Loucy (cell line): ENCODE measurements around the gene FER.

Experiments used
- H2AFZ ChIP-seq: fragments of 200-600 bp; sonication (generic); 2 replicates; pipeline ENCODE4 v1.6.0; 2016; ENCODE audit warnings: antibody characterized with exemption, mild to moderate bottlenecking, low read length, moderate library complexity
- H3F3A ChIP-seq: fragments of 200-600 bp; 2 replicates; pipeline ENCODE4 v1.6.0; 2016; ENCODE audit warnings: antibody characterized with exemption, low read depth, mild to moderate bottlenecking
- H3K27me3 ChIP-seq: fragments of 200-600 bp; sonication (generic); 2 replicates; pipeline ENCODE4 v1.6.1; 2014; ENCODE audit warnings: low read length, mild to moderate bottlenecking; ENCODE audit not compliant: insufficient read depth, poor library complexity, severe bottlenecking
- H3K36me3 ChIP-seq: fragments of 200-600 bp; sonication (generic); 2 replicates; pipeline ENCODE4 v1.6.1; 2016; ENCODE audit warnings: low read length; ENCODE audit not compliant: insufficient read depth
- H3K4me1 ChIP-seq: fragments of 200-600 bp; sonication (generic); 2 replicates; pipeline ENCODE4 v1.5.1; 2014; ENCODE audit warnings: low read length, mild to moderate bottlenecking; ENCODE audit not compliant: insufficient read depth, poor library complexity, severe bottlenecking
- H3K4me2 ChIP-seq: fragments of 200-600 bp; sonication (generic); 2 replicates; pipeline ENCODE4 v1.6.0; 2014; ENCODE audit warnings: antibody characterized with exemption, low read length, low read depth, mild to moderate bottlenecking; ENCODE audit not compliant: poor library complexity, severe bottlenecking
- H3K4me3 ChIP-seq: fragments of 200-600 bp; sonication (generic); 2 replicates; pipeline ENCODE4 v1.5.1; 2014; ENCODE audit warnings: low read length, mild to moderate bottlenecking, mixed read lengths; ENCODE audit not compliant: poor library complexity, severe bottlenecking
- H3K79me2 ChIP-seq: fragments of 200-600 bp; sonication (generic); 2 replicates; pipeline ENCODE4 v1.6.1; 2014; ENCODE audit warnings: low read length; ENCODE audit not compliant: insufficient read depth
- H3K9ac ChIP-seq: fragments of 200-600 bp; sonication (generic); 2 replicates; pipeline ENCODE4 v1.6.0; 2014; ENCODE audit warnings: mild to moderate bottlenecking, low read depth, low read length, moderate library complexity; ENCODE audit not compliant: poor library complexity, severe bottlenecking
- H3K9me2 ChIP-seq: fragments of 200-600 bp; sonication (generic); replicated peaks from 2 replicates; pipeline ENCODE4 v1.6.1; 2016; ENCODE audit warnings: low read depth, low read length, mixed read lengths
- H3K9me3 ChIP-seq: fragments of 200-600 bp; sonication (generic); 2 replicates; pipeline ENCODE4 v1.6.1; 2014; ENCODE audit warnings: mild to moderate bottlenecking, antibody characterized with exemption, low read length, low read depth; ENCODE audit not compliant: insufficient read depth
- H4K20me1 ChIP-seq: fragments of 200-600 bp; sonication (generic); 2 replicates; pipeline ENCODE4 v1.6.0; 2014; ENCODE audit warnings: antibody characterized with exemption, low read length, mild to moderate bottlenecking; ENCODE audit not compliant: insufficient read depth, poor library complexity, severe bottlenecking
- EZH2phosphoT487 ChIP-seq: fragments of 200-600 bp; IDR thresholded peaks from 2 replicates; pipeline ENCODE4 v1.6.1; 2018; ENCODE audit warnings: antibody characterized with exemption, mild to moderate bottlenecking, moderate library complexity, borderline replicate concordance
- TF ChIP-seq, protein P1 (sequence below): fragments of 200-600 bp; sonication (generic); conservative IDR thresholded peaks from 2 replicates; pipeline ENCODE4 v1.5.1; 2014; ENCODE audit warnings: mild to moderate bottlenecking, antibody characterized with exemption, low read length

Gene FER

DNA sequence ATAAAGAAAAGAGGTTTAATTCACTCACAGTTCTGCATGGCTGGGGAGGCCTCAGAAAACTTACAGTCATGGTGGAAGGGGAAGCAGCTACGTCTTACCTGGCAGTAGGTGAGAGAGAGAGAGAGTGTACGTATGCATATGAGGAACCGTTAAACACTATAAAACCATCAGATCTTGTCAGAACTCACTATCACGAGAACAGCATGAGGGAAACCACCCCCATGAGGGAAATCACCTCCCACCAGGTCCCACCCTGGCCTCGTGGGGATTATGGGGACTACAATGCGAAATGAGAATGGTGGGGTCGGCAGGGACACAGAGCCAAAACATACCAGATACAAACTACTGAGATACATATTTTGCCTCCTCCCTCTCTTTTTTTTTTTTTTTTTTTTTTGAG lies 10.8 kb upstream of the FER start:
- TF ChIP-seq EZH2phosphoT487 = no peak
- TF ChIP-seq, protein P1, sequence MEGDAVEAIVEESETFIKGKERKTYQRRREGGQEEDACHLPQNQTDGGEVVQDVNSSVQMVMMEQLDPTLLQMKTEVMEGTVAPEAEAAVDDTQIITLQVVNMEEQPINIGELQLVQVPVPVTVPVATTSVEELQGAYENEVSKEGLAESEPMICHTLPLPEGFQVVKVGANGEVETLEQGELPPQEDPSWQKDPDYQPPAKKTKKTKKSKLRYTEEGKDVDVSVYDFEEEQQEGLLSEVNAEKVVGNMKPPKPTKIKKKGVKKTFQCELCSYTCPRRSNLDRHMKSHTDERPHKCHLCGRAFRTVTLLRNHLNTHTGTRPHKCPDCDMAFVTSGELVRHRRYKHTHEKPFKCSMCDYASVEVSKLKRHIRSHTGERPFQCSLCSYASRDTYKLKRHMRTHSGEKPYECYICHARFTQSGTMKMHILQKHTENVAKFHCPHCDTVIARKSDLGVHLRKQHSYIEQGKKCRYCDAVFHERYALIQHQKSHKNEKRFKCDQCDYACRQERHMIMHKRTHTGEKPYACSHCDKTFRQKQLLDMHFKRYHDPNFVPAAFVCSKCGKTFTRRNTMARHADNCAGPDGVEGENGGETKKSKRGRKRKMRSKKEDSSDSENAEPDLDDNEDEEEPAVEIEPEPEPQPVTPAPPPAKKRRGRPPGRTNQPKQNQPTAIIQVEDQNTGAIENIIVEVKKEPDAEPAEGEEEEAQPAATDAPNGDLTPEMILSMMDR = no peak
- H4K20me1 ChIP-seq = no peaks in the 10 kb centered on the region
- no peaks in the 10 kb centered on the region for H3K27me3 ChIP-seq
- no peak overlapping the region for H3K4me3 ChIP-seq
- no peak overlapping the region for H2AFZ ChIP-seq
- no peaks in the 10 kb centered on the region for H3K9me3 ChIP-seq
- H3K4me1 ChIP-seq = no peaks in the 10 kb centered on the region
- no peaks in the 10 kb centered on the region for H3K79me2 ChIP-seq
- H3K9ac ChIP-seq = no peak overlapping the region
- no peaks in the 10 kb centered on the region for H3K9me2 ChIP-seq
- no peak overlapping the region for H3K4me2 ChIP-seq
- H3K36me3 ChIP-seq = no peaks in the 10 kb centered on the region
- H3F3A ChIP-seq = no peaks in the 10 kb centered on the region

DNA sequence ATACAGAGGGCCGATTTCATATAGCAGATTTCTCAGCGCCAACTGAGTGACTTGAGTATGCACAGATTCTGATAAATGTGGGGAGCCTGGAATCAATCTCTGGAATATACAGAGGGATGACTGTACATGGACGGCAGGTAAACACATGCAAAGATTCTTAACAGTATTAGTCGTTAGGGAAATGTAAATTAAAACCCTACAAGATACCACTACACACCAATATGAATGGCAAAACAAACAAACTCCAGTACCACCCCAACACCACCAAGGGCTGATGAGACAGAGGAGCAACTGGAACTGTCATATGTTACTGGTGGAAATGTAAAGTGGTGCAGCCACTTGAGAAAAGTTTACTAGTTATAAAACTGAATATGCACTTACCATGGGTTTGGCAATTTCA lies 8.3 kb upstream of the FER start:
- Histone ChIP-seq H3F3A (no peaks in the 10 kb centered on the region), H2AFZ (no peak overlapping the region), H3K4me2 (no peak overlapping the region), H3K9me2 (no peaks in the 10 kb centered on the region), H3K4me1 (no peaks in the 10 kb centered on the region), H3K79me2 (no peaks in the 10 kb centered on the region), H4K20me1 (no peaks in the 10 kb centered on the region), H3K36me3 (no peaks in the 10 kb centered on the region), H3K4me3 (no peak overlapping the region), H3K9me3 (no peaks in the 10 kb centered on the region), H3K27me3 (no peaks in the 10 kb centered on the region), H3K9ac (no peak overlapping the region)
- no peak for TF ChIP-seq EZH2phosphoT487
- TF ChIP-seq, protein P1 = no peak

DNA sequence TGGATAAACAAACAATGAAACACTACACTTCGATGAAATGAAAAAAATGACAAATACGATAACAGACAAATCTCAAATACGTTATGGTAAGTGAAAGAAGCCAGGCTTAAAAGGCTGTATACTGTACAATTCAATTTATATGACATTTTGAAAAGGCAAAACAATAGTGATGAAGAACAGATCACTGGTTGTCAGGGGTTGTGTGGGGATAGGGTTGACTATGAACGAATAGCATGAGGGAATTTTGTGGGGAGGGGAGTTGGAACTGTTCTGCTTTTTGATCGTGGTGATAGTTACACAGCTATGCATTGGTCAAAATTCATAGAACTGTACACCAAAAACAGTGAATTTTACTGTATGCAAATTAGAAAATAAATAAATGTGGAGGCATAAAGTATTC lies 7.8 kb upstream of the FER start:
- H3K4me2 ChIP-seq = no peak overlapping the region
- H3F3A ChIP-seq = no peaks in the 10 kb centered on the region
- TF ChIP-seq, protein P1 = no peak
- no peak for TF ChIP-seq EZH2phosphoT487
- no peaks in the 10 kb centered on the region for H3K9me2 ChIP-seq
- no peak overlapping the region for H2AFZ ChIP-seq
- no peak overlapping the region for H3K9ac ChIP-seq
- no peaks in the 10 kb centered on the region for H3K79me2 ChIP-seq
- no peaks in the 10 kb centered on the region for H3K9me3 ChIP-seq
- no peaks in the 10 kb centered on the region for H4K20me1 ChIP-seq
- no peaks in the 10 kb centered on the region for H3K36me3 ChIP-seq
- no peak overlapping the region for H3K4me3 ChIP-seq
- H3K27me3 ChIP-seq = no peaks in the 10 kb centered on the region
- no peaks in the 10 kb centered on the region for H3K4me1 ChIP-seq
